HG03066 (cell line): ENCODE data around the gene PPM1H.
"Not testable (repeated sequence)": the region's sequence is repeated elsewhere in the genome, so short reads cannot be mapped to it uniquely, and the experiment has no call there.

ENCODE experiments used
- ATAC-seq: cut with Tn5 transposase; IDR thresholded peaks from one replicate; pipeline ENCODE4 v1.9.1; 2021; ENCODE audit warnings: low read depth; ENCODE audit not compliant: unreplicated experiment

Gene PPM1H

DNA sequence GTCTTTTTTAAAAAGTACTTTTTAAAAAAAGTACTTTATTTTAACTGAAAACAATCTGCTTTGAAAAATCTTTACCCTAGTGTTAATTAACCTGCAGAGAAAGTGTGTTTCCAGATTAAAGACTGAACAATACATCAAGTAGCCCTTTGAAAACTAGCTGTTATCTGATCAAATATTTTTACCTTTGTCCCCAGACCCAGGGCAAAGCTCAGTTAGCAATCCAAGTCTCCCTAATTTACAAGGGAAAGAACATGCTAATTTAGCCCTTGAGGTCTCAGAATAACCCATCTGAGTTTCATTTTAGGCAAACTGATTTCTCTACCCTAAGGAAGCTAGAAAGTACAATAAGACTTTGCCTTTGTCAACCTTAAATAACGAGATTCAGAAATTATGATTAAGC, 91.2 kb downstream of the PPM1H start:
- no peak for ATAC-seq

DNA sequence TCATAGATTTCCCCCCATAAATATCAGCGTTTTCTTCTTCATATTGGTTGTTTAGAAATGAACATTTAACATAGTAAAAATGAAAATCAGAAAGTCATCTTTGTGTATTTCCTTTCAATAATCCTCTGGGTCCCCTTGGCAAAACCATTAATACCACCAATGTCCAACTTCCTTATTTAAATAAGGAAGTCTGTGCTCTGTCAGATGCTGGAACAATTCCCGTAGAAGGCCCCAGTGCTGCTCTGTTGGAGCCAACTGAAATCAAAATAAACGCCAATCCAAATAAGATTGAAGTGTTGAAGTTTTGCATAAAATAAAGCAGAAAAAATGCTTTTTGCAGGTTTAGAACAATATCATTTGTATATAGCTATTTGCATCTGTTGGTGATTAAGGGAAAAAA, 93.1 kb downstream of the PPM1H start:
- no peak for ATAC-seq

DNA sequence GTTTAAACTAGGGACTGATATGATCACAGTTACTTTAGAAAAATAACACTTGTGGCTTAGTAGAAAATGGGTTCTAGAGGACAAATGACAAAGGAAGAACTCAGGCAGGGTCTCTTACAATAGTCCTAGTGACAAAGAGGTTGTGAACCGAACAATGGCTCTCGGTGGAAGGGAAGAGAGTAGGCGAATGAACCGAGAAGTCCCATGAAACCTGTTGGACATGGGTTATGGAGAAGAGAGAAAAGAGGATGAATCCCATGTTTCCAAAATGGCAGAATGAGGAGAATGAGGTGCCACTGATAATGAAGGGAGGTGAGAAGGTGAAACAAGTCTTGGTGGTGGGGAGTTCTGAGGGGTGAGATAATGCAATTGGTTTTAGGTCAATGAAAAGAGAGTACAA, 94.1 kb downstream of the PPM1H start:
- no peak for ATAC-seq

DNA sequence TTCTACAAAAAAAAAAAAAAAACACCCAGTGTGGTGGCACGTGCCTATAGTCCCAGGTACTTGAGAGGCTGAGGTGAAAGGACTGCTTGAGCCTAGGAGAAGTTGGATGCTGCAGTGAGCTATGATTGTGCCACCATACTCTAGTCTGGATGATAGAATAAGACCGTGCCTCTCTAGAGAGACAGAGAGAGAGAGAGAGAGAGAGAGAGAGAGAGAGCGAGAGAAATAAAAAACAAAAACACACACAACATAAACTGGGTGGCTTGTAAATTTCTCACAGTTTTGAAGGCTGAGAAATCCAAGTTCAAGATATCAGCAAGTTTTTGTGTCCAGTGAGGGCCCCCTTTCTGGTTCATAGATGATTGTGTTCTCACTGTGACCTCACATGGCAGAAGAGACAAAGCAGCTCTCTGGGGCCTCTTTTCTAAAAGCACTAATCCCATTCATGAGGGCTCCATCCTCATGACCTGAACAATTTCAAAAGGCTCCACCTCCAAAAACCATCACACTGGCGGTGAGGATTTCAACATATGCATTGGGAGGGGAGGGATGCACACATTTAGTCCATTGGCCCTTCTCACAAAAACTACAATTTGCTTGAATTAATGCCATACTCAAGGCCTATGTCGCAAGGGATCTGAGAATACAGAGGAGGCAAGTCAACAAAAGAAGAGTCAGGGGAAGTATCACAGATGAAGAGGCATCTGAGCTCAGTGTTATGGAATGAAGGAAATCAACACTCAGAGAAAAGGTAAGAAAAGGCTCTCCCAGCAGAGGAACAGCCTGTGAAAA, 94.9 kb downstream of the PPM1H start:
- no peak for ATAC-seq

DNA sequence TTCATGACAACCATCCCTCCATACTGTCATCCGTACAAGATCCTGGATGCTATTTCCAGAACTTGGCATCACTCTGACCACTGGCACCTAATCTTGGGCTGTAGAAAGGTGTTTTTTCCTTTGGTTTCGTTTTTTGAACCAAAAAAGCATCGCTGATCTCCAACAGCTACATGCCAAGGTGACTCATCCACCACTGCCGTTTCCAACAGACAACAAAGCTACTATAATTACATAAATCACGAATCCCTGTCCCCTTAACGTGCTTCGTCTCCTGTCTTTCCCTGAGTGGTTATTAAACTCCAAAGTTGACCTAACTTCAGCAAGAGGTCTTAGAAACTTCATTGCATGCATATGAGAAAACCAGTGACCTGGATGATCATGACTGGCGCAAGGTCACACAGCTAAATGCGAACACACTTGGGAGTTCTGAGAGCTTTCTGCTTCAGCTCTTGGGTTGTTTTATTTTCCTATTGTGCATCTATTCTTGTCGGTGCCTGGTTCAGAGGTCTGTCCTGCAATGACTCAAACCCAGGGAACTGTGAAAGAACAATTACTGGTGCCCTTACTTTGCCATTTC, 99.9 kb downstream of the PPM1H start:
- ATAC-seq, result no peak

DNA sequence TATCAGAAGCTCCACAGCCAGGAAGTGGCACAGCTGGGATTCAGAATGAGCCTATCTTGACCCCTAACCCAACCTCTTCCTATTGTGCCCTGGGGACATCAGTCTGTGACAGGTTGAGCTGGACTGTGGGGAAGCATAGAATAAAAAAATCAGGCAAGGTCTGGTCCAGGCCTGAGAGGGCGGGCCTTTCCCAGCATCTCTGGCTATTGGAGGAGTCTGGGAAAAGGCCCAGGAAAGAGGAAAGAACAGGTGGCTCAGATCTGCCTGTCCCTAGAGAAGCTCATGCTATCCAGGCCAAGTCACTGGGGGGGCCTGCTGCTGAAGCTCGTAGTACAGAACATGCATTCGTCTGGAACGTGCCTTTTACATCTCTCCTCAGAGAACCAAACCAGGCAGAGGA, 100.5 kb downstream of the PPM1H start:
- no peak for ATAC-seq

DNA sequence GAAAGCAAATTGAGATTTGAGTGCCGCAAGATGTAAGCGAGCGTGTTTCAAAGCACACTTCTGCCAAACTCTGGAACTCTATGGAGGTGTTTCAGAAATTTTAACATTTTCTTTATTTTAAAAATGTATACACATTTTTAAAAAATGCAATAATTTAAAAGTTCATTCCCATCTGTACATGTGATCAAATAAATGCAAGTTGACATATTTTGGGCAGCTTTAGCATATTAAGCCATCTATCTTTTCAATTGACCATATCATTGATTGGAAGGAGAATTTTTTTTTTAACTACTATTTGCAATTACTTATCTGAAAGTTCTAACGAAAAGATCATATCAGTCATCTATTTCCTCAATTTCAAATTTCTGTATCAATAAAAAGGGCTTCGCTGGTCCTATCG, 101.3 kb downstream of the PPM1H start:
- ATAC-seq, result no peak

DNA sequence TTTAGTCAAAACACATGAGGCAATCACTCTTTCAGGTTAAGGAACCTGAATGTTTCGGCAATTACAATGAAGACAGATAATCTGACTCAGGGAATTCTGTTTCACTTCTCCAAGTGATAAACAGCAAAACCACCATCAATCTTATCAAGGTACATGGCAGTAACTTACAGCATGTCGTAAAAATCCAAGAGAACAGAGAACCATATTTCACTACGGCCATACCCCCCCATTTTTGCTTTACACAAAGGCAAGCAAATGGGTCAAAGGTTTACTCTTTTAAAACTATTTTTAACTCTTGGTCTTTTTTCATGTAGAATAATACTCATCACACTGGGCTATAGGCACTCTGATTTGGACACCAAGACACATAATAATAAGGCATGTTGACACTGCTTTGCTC, 102.4 kb downstream of the PPM1H start:
- ATAC-seq, result no peak

DNA sequence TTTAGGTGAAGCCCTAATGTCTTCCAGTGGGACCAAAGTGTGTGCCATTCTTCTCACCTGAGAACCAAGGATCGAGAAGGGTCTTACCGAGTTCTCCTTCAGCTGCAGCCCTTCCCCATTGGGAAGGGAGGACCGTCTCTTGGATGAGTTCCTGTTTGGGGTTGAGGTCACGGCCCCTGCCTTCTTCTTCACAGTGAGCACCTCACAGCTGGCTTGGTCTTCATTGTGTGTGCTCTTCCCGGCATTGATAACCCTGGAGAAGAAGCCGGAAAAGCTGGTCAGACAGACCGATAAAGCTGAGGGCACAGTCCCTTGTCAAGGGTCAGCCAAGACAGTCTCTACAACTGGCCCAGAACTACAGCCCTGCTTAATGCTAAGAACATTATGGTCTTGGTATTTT, 102.9 kb downstream of the PPM1H start:
- no peak for ATAC-seq

DNA sequence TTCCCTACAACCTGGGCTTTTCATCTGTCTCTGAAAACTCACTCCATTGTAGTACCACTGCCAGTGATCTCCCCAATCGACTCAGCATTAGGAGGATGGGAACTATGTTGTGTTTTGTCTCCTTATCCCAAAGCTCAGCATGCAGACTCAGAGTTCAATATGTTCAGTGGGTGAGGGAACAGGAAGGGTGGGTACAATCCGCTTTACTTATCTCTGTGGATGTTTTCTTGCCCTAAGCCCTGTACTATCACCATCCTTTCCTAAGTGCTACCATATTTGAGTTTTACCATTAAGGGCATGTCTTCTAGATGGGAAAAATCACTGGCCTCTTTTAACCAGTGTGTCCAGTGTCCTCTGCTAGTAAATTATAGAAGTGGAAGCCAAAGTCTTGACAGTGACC, 107.1 kb downstream of the PPM1H start:
- ATAC-seq, result no peak

DNA sequence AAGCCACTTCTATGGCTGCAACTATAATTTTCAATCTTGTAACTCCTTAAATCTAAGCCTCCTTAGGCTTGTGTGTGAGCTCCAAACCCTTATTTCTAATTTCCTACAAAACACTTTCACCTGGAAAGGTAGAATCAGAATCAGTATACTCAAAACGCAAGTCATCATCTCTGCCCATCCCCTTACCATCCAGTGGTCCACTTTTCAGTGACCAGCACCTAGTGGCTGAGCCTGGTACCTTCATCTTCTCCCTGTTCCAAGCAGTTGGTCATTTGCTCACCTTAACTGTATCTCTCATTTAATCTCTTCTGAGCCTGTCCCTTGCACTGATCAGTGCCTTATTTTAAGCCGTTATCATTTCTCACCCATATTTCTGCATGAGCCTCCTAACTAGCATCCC, 107.9 kb downstream of the PPM1H start:
- ATAC-seq, result no peak

DNA sequence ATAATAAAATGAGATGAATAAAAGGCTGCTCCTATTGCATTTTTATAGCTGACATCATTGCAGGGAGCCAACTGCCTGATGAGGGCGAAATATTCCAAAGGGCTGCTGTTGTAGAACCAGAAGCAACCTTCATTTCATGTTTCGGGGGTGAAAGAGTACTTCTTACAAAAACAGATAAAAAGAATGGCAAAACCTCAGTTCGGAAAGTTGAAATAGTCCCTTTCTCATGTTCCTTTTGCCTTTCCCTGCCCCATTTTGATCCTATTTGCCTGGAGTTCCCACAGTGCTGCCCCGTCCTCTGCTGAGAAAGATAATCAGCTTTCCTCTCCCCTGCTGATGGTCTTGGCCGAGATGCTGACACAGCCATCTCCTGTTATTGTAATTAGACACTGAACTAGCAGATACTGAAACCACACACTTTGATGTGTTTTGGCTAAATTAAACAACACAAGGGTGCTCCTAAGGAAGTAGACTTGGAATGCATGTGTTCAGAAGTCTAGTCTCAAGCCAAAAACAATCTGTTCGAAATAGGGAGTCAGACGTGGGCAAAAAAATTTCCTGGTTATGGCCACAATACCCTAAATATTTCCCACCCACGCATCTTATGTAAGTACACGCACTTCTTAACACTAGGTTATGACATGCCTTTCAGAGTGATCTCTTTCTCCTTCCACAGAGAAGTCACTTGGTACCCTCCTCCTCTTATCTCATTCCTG, 117.2 kb downstream of the PPM1H start:
- ATAC-seq, result no peak

DNA sequence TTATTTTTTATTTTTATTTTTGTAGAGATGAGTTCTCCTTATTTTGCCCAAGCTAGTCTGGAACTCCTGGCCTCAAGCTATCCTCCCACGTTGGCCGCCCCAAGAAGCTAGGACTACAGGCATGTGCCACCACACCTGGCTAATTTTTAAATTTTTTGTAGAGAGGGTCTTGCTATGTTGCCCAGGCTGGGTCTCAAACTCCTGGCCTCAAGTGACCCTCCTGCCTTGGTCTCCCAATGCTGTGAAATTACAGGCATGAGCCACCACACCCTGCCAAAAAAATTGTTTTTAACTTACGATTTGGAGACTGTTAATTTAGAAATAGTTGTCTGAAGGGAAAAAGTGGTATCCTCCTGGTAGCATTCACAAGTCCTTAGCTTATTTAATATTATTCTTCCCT, 120.7 kb downstream of the PPM1H start:
- no peak for ATAC-seq

DNA sequence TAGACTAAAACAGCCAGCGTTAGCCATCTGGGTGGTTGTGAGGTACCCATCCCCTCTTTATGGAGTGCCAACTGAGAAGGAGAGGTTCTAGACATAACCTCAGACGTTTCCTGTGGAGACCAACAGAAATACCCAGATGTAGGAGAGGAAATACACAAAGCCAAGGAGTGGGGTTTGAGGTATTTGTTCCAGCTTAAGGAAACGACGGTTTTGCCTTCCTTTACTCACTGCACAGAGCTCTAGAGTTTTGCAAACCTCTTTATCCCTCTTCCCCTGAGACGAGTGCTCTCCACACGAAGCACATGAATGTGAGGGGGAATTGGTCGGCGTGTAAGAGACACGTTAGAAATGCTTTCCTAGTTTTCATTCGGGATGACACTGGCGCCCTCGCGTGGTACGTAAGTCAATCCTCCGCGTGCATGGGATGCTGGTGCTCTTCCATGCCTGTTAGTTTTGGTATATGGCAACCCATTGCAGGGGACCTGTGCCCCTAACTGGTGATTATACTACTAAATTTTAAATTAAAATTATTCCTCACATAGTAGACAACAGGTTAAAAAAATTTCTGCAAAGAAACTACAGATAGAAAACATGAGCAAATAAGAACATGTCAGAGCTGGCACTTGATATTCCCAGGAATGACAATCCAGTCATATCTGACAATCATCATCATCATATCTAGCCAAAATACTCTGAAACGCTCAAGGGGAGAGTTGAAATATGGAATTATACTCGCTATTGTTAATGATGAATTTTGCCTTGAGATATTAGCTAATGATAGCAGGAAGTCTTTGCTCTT, 121.7 kb downstream of the PPM1H start:
- no peak for ATAC-seq

DNA sequence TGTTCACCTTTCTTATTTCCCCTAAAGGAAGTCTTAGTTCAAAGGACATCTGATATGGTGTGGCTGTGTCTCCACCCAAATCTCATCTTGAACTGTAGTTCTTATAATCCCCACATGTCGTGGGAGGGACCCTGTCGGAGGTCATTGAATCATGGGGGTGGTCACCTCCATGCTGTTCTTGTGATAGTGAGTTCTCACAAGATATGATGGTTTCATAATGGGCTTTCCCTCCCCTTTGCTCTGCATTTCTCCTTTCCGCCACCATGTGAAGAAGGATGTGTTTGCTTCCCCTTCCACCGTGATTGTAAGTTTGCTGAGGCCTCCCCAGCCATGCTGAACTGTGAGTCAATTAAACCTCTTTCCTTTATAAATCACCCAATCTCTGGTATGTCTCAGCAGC, 123.5 kb downstream of the PPM1H start:
- ATAC-seq, result not testable (repeated sequence)

DNA sequence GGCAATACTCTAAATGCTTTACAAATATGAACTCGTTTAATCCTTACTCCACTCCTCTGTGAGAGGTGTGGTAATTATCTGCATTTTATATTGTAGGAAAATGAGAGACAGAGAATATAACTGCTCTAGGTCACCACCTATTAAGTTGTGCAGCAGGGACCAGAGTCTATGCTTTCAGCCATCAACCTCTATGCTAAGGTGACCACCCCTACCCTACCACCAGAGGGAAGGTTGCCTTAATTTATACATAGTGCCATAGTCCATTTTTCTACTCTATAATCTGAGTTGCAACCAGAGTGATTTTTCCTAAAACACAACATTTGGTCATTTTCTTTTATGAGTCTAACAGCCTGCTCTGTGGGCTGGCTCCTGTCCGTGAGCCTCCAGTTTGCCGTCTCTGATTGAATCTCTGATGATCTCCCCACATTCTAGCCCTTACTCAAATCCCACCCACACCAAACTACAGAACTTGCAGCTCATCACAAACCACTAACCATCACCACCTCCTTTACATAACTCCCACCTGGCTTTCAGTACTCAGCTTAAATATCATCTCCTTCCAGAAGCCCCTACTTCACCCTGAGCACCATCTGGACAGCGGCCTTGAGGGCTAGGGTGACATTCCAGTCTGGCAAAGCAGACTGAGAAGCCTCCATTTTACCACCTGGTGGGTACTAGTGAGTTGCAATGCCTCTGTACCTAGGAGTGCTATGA, 126.6 kb downstream of the PPM1H start:
- ATAC-seq, result no peak

DNA sequence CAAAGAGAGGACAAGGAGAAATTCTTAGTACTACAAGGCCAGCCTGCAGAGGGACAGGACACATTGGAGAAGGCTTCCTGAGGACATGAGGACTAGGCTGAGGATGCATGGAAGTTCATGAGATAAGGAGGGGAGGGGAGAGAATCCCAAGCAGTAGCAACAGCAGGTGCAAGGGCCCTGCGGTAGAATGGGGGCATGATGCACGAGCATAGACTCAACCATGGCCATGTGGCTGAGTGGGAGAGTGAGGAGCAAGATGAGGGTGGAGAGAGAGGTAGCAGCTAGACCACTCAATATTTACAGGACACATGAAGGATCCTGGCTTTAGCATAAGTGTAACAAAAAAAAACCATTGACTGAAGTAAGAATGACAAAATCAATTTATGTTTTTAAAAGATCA, 128.1 kb downstream of the PPM1H start:
- ATAC-seq, result no peak

DNA sequence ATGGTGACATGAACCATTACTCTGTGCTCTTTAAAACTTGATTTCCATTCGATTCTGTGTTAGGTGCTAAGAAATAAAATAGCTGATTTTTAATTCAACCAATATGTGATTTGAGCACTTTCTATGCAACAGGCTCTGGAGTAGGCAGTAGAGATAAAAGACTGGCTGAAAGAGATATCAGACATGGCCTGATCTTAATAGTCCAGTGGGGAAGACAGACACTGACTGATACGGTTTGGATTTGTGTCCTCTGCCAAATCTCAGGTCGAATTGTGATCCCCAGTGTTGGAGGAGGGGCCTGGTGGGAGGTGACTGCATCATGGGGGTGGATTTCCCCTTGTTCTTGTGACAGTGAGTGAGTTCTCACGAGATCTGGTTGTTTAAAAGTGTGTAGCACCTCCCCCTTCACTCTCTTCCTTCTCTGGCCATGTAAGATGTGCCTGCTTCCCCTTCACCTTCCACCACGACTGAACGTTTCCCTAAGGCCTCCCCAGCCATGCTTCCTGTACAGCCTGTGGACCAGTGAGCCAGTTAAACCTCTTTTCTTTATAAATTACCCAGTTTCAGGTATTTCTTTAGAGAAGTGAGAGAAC, 128.6 kb downstream of the PPM1H start:
- no peak for ATAC-seq

DNA sequence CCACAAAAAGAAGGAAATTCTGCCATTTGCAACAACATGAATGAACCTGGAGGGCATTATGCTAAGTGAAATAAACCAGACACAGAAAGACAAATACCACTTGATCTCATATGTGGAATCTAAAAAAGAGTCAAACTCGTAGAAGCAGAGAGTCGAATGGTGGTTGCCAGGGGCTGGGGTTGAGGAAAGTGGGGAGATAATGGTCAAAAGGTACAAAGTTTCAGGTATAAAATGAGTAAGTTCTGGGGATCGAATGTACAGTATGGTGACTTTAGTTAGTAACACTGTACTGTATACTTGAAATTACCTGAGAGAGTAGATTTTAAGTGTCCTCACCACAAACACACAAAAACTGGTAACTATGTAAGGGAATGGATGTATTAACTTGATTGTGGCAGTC, 129.4 kb downstream of the PPM1H start:
- no peak for ATAC-seq

DNA sequence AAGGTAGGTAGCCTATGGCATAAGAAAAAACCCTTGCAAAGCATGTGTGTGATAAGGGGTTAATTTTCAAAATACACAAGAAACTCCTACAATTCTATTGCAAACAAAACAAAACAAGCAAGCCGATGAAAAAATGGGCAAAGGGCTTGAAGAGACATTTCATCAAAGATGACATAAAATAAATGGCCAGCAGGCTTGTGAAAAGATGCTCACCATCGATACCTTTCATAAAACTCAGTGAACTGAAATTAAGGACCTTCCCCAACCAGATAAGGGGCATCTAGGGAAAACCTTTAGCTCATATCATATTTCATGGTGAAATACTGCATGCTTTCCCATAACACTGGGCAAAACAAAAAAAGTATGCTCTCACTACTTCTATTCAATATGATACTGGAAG, 131.2 kb downstream of the PPM1H start:
- no peak for ATAC-seq
